HS-5 (cell line): Measurements from ENCODE around the gene RAMACL.

Experiments used
- DNase-seq: peaks from one replicate; pipeline ENCODE4 v3.0.0-alpha.2; 2012; ENCODE audit warnings: low read depth

Gene RAMACL

DNA sequence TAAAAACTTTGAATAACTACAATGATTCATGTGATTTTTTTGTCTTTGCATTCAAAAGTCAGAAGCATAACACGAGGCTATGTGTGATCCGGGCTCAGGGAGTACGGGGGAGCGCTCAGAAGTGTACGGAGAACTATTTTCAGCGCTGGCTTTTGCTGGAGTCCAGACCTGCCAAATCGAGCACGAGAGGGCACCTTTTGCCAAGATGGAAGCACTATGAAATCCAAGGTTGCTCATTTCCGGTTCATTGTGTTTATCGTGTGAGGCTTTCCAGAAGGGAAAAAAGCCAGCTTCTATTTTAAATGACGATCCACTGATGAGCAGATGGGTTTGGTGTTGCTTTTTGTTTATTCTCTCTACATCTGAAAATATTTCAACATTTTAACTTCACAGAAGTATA, 11.3 kb downstream of the RAMACL start:
- DNase-seq, result no peak

DNA sequence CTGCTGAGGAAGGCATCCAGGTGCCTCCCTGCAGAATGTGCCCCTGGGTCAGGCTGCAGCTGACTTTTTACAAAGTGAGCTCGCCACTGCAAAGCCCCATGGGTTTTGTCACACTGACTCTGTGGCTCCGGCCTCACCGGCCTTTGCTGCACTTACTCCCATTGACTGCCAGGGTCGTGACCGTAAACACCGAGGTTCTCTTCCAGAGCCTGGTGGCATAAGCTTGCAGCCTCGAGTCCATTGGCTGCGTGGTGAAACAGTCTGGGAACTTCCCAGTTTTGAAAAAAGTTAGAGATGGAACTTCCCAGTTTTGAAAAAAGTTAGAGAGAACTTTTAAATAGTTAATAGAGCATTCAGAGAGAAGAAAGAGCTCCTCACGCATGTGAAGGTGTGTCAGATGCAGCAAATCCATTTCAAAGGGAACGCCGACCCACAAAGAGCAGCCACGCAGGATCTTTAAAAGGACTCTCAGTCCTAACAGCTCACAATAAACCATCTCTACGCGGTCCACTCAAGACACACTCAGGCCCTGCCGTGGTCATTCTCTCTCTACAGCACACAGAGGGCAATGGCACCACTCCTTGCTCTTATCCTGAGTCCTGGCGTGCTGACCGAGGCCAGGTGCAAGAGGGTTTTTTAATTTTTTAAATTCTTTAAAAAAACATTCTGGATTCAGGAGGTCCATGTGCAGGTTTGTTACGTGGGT, 12.8 kb downstream of the RAMACL start:
- DNase-seq, result no peak

DNA sequence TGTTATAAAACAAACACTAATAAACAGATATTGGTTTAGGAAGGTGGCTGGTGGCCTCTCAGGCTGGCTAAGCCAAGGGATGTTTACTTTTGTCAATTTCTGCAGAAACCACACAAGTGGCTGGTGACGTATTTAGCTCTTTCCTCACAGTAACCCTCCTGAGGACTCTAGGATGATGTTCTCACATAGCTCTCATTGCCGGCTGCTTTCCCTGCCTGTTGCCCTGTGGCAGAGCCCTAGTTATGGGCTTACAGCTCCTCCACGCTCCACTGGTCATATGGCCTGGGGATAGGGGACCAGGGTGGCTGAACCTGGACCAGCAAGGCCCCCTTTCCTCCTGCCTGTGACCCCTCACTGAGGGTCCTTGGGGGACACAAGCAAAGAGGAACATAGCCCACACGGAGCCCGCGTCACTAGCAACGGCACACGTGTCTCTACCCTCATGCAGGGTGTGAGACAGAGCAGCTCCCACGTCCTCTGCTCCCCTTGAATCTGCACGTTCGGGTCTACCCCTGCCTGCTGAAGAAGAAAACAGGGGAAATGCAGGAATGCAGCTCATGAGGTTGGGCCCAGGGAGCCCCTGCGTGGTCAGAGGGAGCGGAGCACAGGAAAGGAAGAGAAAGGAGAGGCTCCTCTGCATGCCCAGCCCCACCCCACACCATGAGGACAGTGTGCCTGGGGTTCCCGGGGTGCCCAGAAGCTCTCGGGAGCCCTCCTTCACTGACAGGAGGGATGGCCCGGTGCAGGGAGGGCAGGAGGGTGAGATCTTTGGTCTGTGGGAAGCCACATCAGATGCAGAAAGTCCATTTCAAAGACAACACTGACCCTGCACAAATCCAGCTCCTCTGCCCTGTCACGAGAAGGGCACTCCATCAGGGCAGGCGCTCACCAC, 13.9 kb downstream of the RAMACL start:
- DNase-seq, result no peak

DNA sequence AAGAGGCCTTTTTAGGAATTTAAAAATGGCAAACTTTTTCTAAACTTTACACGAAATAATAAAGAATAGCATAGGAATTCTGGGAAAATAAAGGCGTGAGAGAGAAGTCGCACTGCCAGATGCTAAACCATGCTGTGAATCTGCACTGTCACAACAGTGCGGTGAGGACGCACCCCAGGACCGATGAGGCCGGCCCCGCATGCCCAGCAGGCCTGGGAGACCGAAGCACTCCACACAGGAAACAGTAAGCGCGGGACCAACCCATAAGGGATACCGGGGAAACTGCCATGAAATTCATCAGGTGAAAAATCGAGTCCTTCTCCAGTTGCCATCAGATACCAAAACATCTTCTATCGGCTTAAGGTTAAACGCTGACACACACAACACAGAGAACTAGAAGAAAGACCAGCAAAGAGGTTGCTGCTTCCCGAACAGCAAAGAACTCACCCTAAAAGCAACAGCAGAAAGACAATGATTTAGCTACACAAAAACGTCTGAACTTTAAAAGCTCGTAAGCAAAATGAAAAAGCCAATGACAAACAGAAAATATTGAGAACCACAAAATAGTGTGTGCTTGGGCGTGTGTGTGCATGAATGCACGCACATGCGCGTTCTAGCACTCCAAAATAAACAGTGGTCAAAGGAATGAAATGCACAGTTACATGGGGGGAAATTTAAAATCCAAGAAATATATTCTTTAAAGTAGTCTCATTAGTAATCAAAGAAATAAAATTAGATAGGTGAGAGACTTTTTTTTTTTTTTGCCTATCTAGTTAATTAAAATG, 15.4 kb downstream of the RAMACL start:
- DNase-seq, result no peak

DNA sequence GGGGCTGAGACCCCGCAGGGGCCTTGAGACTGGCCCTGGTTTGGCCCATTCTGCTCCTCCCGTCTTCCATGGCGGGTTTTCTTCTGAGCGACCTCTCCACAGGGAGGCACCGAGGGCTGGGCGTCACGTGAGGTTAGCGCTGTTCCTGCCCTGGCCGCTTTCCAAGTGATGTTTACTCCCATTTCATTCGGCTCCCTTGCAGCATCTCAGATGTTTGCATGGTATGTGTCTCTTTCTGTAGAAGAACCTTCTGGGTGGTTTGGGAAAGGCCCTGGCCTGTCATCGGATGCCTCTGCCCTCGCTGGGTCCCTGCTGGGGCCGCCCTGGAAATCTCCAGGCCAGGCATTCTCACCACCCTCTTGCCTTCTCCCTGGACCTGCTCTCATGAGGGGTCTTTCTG, 17.3 kb downstream of the RAMACL start:
- no peak for DNase-seq

DNA sequence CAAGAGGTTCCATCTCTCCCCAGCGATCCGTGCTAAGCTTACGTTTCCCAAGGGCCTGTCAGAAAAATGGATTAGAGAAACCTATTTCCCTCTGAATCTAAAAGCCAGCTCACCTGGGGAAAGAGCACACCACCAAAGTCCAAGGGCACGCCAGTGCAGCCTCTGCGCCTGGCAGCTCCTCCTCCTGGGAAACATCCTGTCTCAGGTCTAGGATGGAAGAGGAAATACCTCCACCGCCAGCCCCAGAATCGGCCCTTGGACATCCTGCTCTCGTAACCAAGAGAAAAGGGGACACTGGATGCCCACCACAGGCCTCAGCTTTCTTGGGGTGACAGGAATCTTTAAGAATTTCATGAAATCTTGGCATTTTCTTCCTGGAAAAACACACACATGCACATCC, 18.7 kb downstream of the RAMACL start:
- no peak for DNase-seq

DNA sequence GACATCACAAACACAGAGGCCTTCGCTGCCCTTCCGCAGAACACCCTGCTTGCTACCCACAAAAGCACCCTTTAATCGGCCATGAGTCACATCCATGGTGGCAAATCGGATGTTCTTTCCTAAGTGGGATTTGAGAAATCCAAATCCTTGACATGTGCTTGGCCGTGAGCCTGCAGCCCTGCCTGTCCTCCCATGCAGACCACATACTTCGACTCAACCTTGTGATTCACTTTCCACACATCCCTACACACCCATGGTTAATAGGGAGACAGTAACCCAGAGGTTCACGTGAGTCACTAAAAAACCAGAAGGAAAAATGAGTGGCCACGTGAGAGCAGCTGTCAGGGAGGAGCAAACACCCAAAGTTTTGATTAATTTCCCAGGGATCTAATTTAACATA, 19.4 kb downstream of the RAMACL start:
- DNase-seq, result peak; percentile 96

DNA sequence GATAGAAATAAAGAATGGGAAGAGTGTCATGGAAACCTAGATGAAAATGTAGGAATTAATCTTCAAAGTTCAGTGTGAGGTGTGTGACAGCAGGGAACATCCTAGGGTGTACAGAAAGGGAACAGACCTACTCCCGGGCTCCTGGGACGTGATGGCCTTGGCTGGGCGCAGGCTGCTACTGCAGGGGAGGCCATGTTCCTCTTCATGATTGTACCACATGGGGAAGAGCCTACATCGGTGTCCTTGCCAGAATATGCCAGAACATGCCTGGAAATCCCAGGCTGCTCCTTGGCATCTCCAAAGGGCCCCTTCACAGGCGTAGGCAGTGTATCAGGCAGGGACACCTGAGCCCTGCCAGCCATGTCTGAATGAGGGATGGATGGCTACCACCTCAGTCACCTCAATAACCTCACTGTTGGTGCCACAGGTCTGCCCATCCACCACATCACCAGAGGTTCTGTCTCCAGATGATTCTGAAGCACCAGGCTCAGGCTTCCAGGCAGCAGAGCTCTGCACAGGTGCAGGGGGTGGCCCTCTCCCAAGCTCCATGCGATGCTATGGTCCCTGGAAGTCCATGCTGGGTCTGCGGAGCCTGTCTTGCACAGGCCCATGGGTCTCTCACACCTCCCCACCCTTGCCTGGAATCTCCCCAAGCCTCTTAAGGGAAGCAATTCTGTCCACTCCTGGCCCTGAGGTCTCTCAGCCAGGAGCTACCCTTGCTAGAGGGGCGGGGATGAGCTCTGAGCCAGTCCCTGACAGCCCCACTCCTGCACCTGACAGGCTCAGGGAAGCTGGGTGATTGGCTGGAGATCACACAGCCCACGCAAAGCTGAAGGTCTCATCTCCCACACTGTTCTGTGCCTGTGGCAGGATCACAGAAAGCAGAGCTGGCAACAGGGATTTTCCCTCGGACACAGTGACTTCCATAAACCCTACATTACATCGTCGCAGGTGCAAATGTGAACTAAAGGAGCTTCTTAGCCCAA, 20.2 kb downstream of the RAMACL start:
- DNase-seq, result no peak

DNA sequence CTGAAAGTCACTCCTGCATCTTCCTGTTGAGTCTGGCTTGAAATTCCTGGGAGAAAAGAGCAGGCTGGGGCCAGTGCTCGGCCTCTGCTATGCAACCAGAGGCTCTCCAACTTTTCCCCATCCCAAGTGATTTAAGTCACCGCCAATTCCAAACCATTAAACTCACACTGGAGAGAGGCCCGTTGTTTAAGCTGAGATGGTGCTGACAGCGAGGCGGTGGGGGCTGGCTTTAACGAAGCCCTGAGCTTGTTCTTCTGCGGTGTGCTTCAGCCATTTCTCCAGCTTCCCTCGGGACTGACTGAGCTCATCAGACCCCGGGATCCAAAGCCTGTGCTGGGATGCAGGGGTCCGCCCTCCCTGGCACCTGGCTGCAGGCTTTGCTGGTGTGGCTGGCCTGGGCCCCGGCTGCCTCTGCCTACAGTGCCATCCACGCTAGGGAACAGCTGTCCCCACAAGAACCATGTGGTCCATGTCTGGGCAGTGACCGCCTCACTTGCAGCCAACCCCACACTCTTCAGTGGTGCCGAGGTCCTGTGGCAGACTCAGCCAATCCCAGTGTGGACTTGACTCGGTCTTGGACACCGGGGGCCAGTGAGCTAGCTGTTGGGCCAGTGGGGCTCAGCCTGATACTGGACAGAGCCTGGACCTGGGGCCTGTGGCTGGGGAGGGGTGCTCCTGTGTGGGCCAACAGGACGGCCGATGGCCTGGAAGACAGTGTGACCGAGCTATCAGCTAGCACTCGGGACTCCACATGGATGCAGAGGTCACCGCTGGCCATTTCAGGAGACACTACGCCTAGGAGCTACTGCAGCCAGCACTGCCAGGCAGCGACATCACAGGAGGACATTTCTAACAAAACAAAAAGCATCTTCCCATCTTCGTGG, 21.2 kb downstream of the RAMACL start:
- no peak for DNase-seq

DNA sequence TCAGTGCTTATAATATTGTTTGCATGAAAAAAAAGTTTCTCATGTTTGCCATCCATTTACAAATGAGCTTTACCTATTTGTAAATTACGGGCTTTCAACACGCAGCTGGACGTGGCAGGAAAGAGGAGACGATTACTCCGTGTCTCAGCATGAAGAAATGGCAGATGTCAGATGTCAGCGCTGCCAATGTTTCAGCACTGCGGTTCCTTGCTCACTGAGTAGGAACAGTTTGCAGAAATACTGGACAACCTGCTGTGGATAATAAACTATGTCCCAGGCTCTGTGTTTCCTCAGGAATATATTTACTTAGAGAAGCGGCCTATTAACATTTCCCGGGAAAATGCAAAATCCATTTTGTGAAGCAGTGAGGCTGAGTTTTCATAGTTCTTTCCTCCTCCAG, 22.7 kb downstream of the RAMACL start:
- DNase-seq, result no peak

DNA sequence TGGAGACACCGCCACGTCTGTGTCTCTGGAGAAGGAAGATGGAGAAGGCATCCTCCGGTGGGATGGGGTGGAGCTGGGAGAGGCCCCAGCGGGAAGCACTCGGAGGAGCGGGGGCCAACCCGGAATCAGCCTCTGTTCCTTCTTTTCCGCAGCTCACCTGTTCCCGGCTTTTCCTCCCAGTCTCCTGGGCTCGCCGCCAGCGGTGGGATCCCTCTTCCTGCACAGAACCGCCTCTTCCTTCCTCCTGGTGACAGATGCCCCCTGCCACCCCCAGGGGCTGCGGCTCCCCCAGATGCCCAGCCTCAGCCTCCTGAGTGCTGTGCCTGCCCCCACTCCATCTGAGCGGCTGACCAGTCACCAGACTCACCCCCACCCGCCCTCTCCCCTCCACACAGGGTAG, 23.3 kb downstream of the RAMACL start:
- DNase-seq, result no peak

DNA sequence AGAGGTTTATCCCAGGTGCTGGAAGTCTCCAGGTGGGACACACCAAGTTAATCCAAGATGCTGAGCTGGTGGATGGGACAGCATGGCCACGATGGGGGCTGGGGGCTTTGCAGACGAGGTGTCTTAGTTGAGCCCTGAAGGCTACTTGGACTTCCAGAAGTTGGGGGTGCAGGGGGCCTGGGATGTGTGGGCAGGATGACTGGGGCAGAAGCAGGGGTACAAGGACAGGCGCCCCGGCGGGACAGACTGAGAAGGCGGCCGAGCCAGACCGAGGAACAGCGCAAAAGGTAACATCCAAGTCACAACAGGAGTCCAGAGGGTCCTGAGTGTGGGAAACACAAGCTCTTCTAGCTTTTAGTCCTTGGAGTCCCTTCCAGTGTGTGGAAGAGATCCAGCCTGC, 23.8 kb downstream of the RAMACL start:
- DNase-seq, result no peak

DNA sequence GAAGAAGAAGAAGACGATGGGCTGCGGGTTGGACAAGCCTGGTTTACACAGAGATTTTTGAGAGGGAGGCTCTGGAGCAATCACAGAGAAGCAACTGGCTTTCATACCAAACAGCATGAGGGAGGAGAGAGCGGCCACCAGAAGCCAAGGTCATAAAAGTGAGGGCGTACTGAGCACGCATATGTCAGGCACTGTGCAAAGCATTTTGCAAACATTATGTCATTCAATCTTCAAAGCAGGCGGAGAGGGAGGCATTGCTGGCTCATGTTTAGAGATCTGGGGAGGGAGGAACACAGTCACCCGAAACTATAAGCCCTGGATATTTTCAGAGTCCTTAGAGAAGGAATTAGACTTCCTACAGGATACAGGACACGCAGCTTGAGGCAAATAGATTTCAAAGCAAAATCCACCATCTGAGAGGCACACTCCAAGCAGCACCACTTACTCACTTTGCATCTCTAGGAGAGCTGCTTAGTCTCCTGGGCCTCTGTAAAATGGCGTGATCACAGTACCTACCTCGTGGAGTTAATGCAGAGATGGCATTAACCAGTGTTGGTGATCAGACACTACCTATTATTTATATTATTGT, 24.6 kb downstream of the RAMACL start:
- no peak for DNase-seq

DNA sequence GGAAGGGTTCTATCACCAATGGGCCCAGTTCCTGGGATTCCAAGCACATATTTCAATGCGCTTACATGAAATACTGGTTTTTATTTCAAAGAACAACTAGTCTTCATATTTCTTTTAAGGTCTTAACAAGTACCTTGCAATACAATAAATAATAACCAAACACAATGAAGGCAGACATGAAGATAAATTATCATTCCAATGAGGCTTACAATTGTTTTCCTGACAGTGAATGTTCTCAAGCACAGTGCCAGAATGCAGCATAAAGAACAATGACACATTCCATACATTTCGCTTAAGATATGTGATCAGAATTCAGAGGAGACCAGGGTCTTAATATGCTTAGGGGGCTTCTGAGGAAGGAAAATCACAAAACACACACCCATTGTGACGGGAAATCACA, 26.3 kb downstream of the RAMACL start:
- DNase-seq, result no peak

DNA sequence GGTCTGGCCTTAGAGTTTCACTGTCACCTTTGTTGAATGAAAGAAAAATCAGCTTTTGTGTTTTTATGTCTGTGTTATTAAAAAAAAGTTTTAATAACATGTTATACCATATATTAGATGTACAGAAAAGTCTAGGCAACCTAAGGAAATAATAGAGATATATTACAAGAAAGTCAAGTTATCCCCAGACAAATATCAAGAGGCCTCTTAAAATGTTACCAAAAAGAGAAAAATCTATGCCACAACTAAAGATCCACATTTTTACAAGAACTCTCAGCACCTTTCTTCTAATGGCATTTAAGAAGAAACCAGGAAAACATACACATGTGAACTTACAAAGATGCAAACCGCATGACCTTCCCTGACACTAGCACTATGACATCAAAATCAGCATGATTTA, 26.8 kb downstream of the RAMACL start:
- no peak for DNase-seq

DNA sequence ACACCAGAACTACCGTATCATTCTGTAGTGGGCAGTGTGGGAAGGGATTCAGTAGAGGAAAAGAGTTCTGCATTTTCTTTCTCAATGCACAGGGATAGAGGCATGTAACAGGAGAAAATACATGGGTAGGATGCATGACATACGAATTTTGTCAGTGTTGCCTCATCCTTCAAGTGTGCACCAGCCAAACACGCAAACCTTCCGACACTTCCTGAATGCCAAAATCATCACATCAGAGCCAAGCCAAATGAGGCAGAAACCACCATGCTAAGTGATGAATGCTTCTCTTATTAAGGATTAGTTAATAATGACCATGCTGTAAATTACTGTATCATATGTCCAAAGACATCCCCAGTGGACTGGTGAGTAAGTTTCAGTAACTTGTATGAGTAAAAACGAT, 27.3 kb downstream of the RAMACL start:
- DNase-seq, result no peak

DNA sequence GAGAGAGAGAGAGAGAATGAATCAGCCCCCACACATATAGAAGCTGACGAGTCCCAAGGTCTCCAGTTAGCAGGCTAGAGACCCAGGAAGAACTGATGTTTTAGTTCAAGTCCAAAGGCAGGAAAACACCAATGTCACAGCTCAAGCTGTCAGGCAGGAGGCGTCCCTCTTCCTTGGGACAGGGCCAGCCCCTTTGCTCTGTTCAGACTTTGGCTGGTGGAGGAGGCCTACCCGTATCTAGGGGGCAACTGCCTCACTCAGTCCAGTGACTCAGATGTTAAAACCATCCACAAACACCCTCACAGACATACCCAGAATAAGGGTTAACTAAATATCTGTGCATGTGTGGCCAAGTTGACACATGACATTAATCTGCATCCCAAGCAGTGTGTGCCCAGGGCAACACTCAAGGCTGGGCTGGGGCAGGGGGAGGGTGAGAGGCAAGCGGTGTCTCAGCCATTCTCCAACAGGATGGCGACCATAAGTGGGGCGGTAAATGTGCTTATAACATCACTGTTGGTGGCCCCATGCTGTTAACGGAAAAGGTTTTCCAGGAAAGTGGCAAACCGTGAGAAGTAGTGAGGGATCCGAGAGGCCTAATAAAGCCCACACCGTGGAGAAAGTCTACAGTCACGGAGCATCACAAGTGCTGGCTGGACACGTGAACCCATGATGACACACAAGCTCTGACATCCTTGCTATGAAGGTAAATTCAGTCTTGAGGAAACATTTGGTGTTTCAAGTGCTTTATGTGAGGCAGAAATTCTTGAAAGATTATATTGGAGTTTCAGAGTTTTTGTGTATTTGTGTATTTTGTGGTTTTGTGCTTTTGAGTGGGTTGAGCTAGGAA, 28.1 kb downstream of the RAMACL start:
- DNase-seq, result no peak

DNA sequence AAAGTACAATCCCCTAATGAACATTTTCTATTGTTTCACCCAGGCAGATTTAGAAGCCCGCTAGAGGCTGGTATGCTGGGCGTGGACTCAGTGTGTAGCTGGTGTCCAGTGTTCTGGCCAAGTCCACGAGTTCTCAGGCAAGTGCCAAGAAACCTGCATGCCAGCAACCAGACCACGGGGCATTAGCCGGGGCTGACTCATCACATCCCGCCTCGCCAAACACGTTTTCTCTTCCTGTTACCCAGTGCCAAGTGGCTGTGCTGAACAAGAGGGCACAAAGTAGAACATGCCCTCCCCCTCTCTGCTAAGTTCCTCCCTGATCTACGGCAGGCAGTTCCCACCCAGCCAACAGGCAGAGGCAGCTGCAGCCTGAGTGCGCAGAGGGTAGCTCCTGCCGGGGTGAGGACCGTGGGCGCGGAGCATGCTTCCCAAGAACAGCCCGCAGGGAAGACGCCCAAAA, 29.6 kb downstream of the RAMACL start:
- DNase-seq, result peak; percentile 64

DNA sequence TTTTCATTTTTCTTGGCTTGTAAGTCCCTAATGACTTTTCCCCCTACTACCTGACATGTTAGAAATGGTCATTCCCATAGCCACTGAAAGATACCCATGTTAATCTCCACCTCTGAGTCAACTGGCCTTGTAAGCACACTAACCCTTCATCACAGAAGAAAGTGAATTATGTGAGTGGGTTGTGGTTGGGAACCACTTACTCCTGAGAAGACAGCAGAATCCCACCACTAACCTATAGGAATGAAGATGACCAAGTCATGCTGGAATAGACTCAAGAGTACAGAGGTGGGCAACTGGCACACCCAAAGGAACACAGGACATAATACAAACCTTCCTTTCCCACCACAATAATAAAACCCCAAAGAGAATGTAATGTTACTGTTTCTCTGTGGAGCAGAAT, 30.1 kb downstream of the RAMACL start:
- DNase-seq, result no peak
